Osteoblast (primary cell): Measurements from ENCODE around the gene LHFPL6. TPM values are rescaled to one million over a fixed set of nuclear protein-coding genes. Genes with fewer than 3 reads are reported as not detected.

Experiments used
- DNase-seq: peaks from one replicate; pipeline ENCODE4 v3.0.0; 2011; ENCODE audit warnings: low spot score, mixed read lengths; ENCODE audit not compliant: insufficient read length; ENCODE audit errors: missing footprints
- H2AFZ ChIP-seq: 2 replicates; pipeline ENCODE4 v1.6.0; 2011; ENCODE audit warnings: mild to moderate bottlenecking, low read length
- H3K27ac ChIP-seq: 2 replicates; pipeline ENCODE4 v1.5.1; 2011; ENCODE audit warnings: mild to moderate bottlenecking, low read depth, low read length, moderate library complexity
- H3K27me3 ChIP-seq: 2 replicates; pipeline ENCODE4 v1.6.0; 2012; ENCODE audit warnings: mild to moderate bottlenecking, control low read depth, inconsistent platforms, low read length, moderate library complexity; ENCODE audit not compliant: insufficient read depth
- H3K36me3 ChIP-seq: 2 replicates; pipeline ENCODE4 v1.5.1; 2011; ENCODE audit warnings: mild to moderate bottlenecking, low read length, control low read depth, moderate library complexity; ENCODE audit not compliant: insufficient read depth
- H3K4me1 ChIP-seq: 2 replicates; pipeline ENCODE4 v1.5.1; 2011; ENCODE audit warnings: mild to moderate bottlenecking, low read length, control low read depth, moderate library complexity; ENCODE audit not compliant: insufficient read depth
- H3K4me2 ChIP-seq: 2 replicates; pipeline ENCODE4 v1.6.0; 2011; ENCODE audit warnings: mild to moderate bottlenecking, low read length; ENCODE audit not compliant: insufficient read depth
- H3K4me3 ChIP-seq: fragments of 200-600 bp; sonication (generic); 3 replicates; pipeline ENCODE4 v1.5.1; 2012; ENCODE audit warnings: mild to moderate bottlenecking, low read length, inconsistent platforms; ENCODE audit not compliant: insufficient read depth
- H3K79me2 ChIP-seq: 2 replicates; pipeline ENCODE4 v1.6.0; 2012; ENCODE audit warnings: mild to moderate bottlenecking, low read length, control low read depth, inconsistent platforms; ENCODE audit not compliant: insufficient read depth
- H3K9me3 ChIP-seq: 2 replicates; pipeline ENCODE4 v1.5.1; 2011; ENCODE audit warnings: low read depth, low read length, control low read depth
- H4K20me1 ChIP-seq: 2 replicates; pipeline ENCODE4 v1.6.0; 2012; ENCODE audit warnings: mild to moderate bottlenecking, low read length, control low read depth; ENCODE audit not compliant: insufficient read depth
- CTCF ChIP-seq: IDR thresholded peaks from 2 replicates; pipeline ENCODE4 v1.5.1; 2011; ENCODE audit warnings: mild to moderate bottlenecking, low read depth, low read length, moderate library complexity; ENCODE audit errors: extremely low read depth
- total RNA-seq: library from RNA; depleted of rRNA; stranded (reverse); fragments of >200 nt; gene quantifications from 2 replicates; pipeline ENCODE4 v1.2.3, GENCODE V29; 2012

LHFPL6 gene
- total RNA-seq, 1 donor = 112 TPM

DNA sequence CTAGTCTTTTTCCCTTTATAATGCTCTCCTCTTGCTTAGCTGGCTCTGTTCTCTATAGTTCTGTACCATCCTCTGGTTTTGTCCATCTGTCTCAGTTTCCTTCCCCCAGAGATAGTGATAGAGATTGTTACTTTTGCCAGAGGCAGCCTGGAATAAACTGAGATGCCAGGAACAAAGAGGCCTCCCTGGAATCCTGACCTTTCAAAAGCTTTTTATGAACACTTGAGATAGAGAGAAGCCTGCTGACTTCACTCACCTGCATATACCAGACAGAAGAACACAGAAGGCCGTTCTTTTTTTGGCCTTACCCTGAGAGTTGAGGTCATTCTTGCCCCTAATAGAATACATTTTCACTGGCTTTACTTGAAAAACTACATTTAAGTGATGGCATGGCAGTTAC is 150.2 kb downstream of the LHFPL6 start:
- Histone ChIP-seq H3K27me3 (no peaks in the 10 kb centered on the region), H3K36me3 (no peaks in the 10 kb centered on the region), H3K27ac (no peak overlapping the region), H3K9me3 (no peaks in the 10 kb centered on the region), H3K79me2 (peaks cover 16% of the 10 kb centered on the region), H3K4me2 (no peak overlapping the region), H4K20me1 (no peaks in the 10 kb centered on the region), H3K4me1 (no peaks in the 10 kb centered on the region), H3K4me3 (no peak overlapping the region), H2AFZ (no peak overlapping the region)
- no peak for TF ChIP-seq CTCF
- DNase-seq = no peak

DNA sequence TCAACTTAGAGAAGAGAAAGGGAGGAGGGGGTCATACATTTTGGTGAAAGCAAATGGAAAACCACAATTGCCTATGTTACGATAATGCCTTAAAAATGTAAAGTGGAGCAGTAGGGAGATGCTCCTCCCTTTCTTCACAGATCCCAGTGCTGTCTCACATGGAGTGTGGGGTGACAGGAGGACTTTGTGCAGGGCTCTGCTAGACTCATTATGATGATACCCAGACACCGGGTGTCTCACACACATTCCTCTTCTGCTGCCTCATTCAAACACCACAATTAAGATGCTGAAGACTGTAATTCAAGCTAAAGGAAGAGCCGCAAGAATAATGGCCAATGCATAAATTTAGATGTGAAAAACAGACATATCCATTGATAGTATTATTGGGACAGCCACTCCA is 150.6 kb downstream of the LHFPL6 start:
- H3K4me3 ChIP-seq = no peak overlapping the region
- no peaks in the 10 kb centered on the region for H3K4me1 ChIP-seq
- H3K79me2 ChIP-seq = peaks cover 17% of the 10 kb centered on the region
- no peaks in the 10 kb centered on the region for H3K9me3 ChIP-seq
- H3K36me3 ChIP-seq = no peaks in the 10 kb centered on the region
- no peaks in the 10 kb centered on the region for H3K27me3 ChIP-seq
- TF ChIP-seq CTCF = no peak
- no peak overlapping the region for H3K27ac ChIP-seq
- H3K4me2 ChIP-seq = no peak overlapping the region
- no peak overlapping the region for H2AFZ ChIP-seq
- no peaks in the 10 kb centered on the region for H4K20me1 ChIP-seq
- no peak for DNase-seq

DNA sequence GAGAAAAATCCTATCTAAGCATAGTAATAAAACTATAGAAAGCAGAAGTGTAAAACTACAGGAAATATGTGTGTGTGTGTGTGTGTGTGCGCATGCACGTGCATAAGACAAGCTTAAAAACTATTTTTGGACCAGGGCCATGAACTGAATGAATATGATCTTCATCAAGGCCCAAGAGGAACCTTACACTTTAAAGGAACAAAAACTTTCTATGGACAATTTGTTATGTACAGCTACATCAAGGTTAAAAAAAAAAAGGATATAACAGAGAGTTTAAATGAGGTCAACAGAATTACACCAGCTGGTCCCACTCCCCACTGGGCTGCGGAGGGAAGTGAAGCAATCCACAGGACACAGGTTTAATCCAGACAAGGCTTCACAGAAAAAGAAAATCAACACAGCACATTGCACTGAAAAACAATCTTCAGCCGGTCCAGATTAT is 151.1 kb downstream of the LHFPL6 start:
- no peak for TF ChIP-seq CTCF
- Histone ChIP-seq H3K4me1 (no peaks in the 10 kb centered on the region), H3K4me2 (no peak overlapping the region), H3K27me3 (no peaks in the 10 kb centered on the region), H3K79me2 (peaks cover 18% of the 10 kb centered on the region), H3K27ac (no peak overlapping the region), H4K20me1 (no peaks in the 10 kb centered on the region), H2AFZ (no peak overlapping the region), H3K4me3 (no peak overlapping the region), H3K9me3 (no peaks in the 10 kb centered on the region), H3K36me3 (no peaks in the 10 kb centered on the region)
- no peak for DNase-seq

DNA sequence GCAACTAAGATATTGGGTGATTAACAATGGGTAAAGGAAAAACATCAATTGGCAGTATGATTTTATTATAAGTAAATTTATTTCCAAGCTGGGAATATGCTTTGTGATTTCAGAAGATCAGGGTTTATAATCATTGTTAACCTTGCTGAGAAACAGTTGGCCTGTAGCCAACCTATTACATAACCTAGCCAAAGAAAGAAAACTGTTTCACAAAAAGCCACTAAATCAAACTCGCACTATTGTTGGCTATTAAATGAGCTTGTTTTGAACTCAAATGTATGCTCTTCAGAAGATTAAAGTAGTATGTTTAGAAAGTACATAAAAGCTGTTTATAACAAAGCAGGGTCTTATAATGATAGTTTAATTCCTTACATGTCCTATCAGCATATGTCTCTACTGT is 151.7 kb downstream of the LHFPL6 start:
- Histone ChIP-seq H3K9me3 (no peaks in the 10 kb centered on the region), H3K27ac (no peak overlapping the region), H4K20me1 (peaks cover 2% of the 10 kb centered on the region), H3K79me2 (peaks cover 22% of the 10 kb centered on the region), H2AFZ (no peak overlapping the region), H3K36me3 (no peaks in the 10 kb centered on the region), H3K4me3 (no peak overlapping the region), H3K4me1 (no peaks in the 10 kb centered on the region), H3K27me3 (no peaks in the 10 kb centered on the region), H3K4me2 (no peak overlapping the region)
- no peak for TF ChIP-seq CTCF
- no peak for DNase-seq
